Neural cell (in vitro differentiated cells): ENCODE results near the gene SHB. TPM values are rescaled to one million over a fixed set of nuclear protein-coding genes. Genes with fewer than 3 reads are reported as not detected.

Experiments
- H2AFZ ChIP-seq: fragments of 200-600, 300-800 bp; sonication (generic), shearing (Covaris generic); 2 replicates; pipeline ENCODE4 v1.6.0; 2014; ENCODE audit warnings: low read depth, mild to moderate bottlenecking, antibody characterized with exemption, low read length, moderate library complexity
- H3F3A ChIP-seq: fragments of 200-600 bp; shearing (Covaris generic); 2 replicates; pipeline ENCODE4 v1.6.1; 2016; ENCODE audit warnings: mild to moderate bottlenecking, moderate library complexity, mixed read lengths, antibody characterized with exemption, low read length; ENCODE audit not compliant: insufficient read depth, poor library complexity, severe bottlenecking
- H3K27ac ChIP-seq: fragments of 200-600, 300-800 bp; sonication (generic), shearing (Covaris generic); 2 replicates; pipeline ENCODE4 v1.5.1; 2014; ENCODE audit warnings: mild to moderate bottlenecking, low read length, moderate library complexity
- H3K27me3 ChIP-seq: fragments of 300-800, 200-600 bp; sonication (generic), shearing (Covaris generic); 2 replicates; pipeline ENCODE4 v1.6.0; 2014; ENCODE audit warnings: mild to moderate bottlenecking, low read depth, low read length, moderate library complexity; ENCODE audit not compliant: insufficient read depth
- H3K36me3 ChIP-seq: fragments of 300-800, 200-600 bp; sonication (generic), shearing (Covaris generic); 2 replicates; pipeline ENCODE4 v1.5.1; 2014; ENCODE audit warnings: mild to moderate bottlenecking, antibody characterized with exemption, low read length, moderate library complexity; ENCODE audit not compliant: insufficient read depth
- H3K4me2 ChIP-seq: fragments of 300-800, 200-600 bp; sonication (generic), shearing (Covaris generic); 2 replicates; pipeline ENCODE4 v1.6.0; 2014; ENCODE audit warnings: mild to moderate bottlenecking, low read length
- H3K4me3 ChIP-seq: fragments of 300-800, 200-600 bp; sonication (generic), shearing (Covaris generic); 2 replicates; pipeline ENCODE4 v1.5.1; 2014; ENCODE audit warnings: mild to moderate bottlenecking, low read length, moderate library complexity
- H3K79me2 ChIP-seq: fragments of 200-600 bp; shearing (Covaris generic); replicated peaks from 2 replicates; pipeline ENCODE4 v1.6.0; 2014; ENCODE audit warnings: mild to moderate bottlenecking, low read length, moderate library complexity; ENCODE audit not compliant: insufficient read depth
- H3K9ac ChIP-seq: fragments of 300-800, 200-600 bp; sonication (generic), shearing (Covaris generic); 2 replicates; pipeline ENCODE4 v1.6.1; 2016; ENCODE audit warnings: mild to moderate bottlenecking, low read length, mixed read lengths
- H3K9me2 ChIP-seq: fragments of 200-600 bp; shearing (Covaris generic); 2 replicates; pipeline ENCODE4 v1.6.1; 2016; ENCODE audit warnings: mild to moderate bottlenecking, low read length, mixed read lengths; ENCODE audit not compliant: insufficient read depth
- H3K9me3 ChIP-seq: fragments of 200-600, 300-800 bp; sonication (generic), shearing (Covaris generic); 2 replicates; pipeline ENCODE4 v1.6.1; 2016; ENCODE audit warnings: mild to moderate bottlenecking, mixed run types, low read length, moderate library complexity, mixed read lengths
- H4K20me1 ChIP-seq: fragments of 200-600 bp; shearing (Covaris generic); 2 replicates; pipeline ENCODE4 v1.6.1; 2016; ENCODE audit warnings: mild to moderate bottlenecking, mixed run types; ENCODE audit not compliant: insufficient read depth
- EP300 ChIP-seq: fragments of 450-650 bp; conservative IDR thresholded peaks from 2 replicates; pipeline ENCODE4 v1.6.1; 2014; ENCODE audit warnings: antibody characterized with exemption, mild to moderate bottlenecking, moderate library complexity; ENCODE audit not compliant: poor library complexity, severe bottlenecking
- EZH2 ChIP-seq: fragments of 200-600, 300-800 bp; shearing (Covaris generic), sonication (generic); IDR thresholded peaks from 2 replicates; pipeline ENCODE4 v1.6.1; 2014; ENCODE audit warnings: antibody characterized with exemption, low read length, borderline replicate concordance, mild to moderate bottlenecking; ENCODE audit not compliant: insufficient read depth, poor library complexity, severe bottlenecking
- MXI1 ChIP-seq: fragments of 450-650 bp; conservative IDR thresholded peaks from 2 replicates; pipeline ENCODE4 v1.6.1; 2014; ENCODE audit warnings: antibody characterized with exemption, mild to moderate bottlenecking; ENCODE audit not compliant: poor library complexity, severe bottlenecking
- POLR2AphosphoS5 ChIP-seq: IDR thresholded peaks from 2 replicates; pipeline ENCODE4 v1.6.1; 2012
- RAD21 ChIP-seq: fragments of 450-650 bp; conservative IDR thresholded peaks from 2 replicates; pipeline ENCODE4 v1.6.1; 2014; ENCODE audit warnings: antibody characterized with exemption, mild to moderate bottlenecking, moderate library complexity
- SMC3 ChIP-seq: fragments of 450-650 bp; conservative IDR thresholded peaks from 2 replicates; pipeline ENCODE4 v1.6.1; 2014; ENCODE audit warnings: antibody characterized with exemption, mild to moderate bottlenecking, moderate library complexity; ENCODE audit not compliant: poor library complexity
- TAF1 ChIP-seq: IDR thresholded peaks from 2 replicates; pipeline ENCODE4 v1.6.1; 2012; ENCODE audit warnings: low read depth
- polyA plus RNA-seq: library from polyadenylated mRNA; depleted of rRNA; stranded (reverse); fragments of >200 nt; gene quantifications from 2 replicates; pipeline ENCODE4 v1.2.3, GENCODE V29; 2014
- TF ChIP-seq, protein P1 (sequence below): fragments of 450-650 bp; IDR thresholded peaks from 2 replicates; pipeline ENCODE4 v1.5.1; 2014; ENCODE audit warnings: antibody characterized with exemption, mild to moderate bottlenecking, moderate library complexity; ENCODE audit not compliant: poor library complexity, severe bottlenecking
- TF ChIP-seq, protein P2 (sequence below): IDR thresholded peaks from 2 replicates; pipeline ENCODE4 v1.6.1; 2012; ENCODE audit warnings: borderline replicate concordance

SHB gene
- polyA plus RNA-seq, 1 donor from 2014 or later: 17.5 TPM

DNA sequence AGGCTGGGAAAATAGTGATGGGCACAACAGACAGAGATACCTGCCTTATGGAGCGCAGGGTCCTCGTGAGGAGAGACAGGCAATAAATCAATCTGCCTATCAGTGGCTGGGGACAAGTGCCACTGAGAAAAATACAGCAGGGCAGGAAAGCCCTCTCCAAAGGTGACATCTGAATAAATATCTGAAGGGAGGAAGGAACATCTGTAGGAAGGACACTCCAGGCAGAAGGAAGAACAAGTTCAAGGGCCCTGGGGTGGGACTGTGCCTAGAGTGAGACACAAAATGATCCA lies 111.4 kb downstream of the SHB start:
- Histone ChIP-seq H3F3A (no peaks in the 10 kb centered on the region), H3K36me3 (peaks cover 9% of the 10 kb centered on the region), H3K9ac (no peak overlapping the region), H3K27me3 (no peaks in the 10 kb centered on the region), H3K4me3 (no peak overlapping the region), H3K79me2 (peaks cover 7% of the 10 kb centered on the region), H3K9me3 (no peaks in the 10 kb centered on the region), H3K27ac (no peak overlapping the region), H3K9me2 (no peaks in the 10 kb centered on the region), H2AFZ (no peak overlapping the region), H4K20me1 (no peaks in the 10 kb centered on the region), H3K4me2 (no peak overlapping the region)
- TF ChIP-seq EP300: no peak
- no peak for TF ChIP-seq POLR2AphosphoS5
- no peak for TF ChIP-seq MXI1
- TF ChIP-seq TAF1: no peak
- TF ChIP-seq SMC3: no peak
- TF ChIP-seq RAD21: no peak
- no peak for TF ChIP-seq EZH2
- TF ChIP-seq, protein P1, sequence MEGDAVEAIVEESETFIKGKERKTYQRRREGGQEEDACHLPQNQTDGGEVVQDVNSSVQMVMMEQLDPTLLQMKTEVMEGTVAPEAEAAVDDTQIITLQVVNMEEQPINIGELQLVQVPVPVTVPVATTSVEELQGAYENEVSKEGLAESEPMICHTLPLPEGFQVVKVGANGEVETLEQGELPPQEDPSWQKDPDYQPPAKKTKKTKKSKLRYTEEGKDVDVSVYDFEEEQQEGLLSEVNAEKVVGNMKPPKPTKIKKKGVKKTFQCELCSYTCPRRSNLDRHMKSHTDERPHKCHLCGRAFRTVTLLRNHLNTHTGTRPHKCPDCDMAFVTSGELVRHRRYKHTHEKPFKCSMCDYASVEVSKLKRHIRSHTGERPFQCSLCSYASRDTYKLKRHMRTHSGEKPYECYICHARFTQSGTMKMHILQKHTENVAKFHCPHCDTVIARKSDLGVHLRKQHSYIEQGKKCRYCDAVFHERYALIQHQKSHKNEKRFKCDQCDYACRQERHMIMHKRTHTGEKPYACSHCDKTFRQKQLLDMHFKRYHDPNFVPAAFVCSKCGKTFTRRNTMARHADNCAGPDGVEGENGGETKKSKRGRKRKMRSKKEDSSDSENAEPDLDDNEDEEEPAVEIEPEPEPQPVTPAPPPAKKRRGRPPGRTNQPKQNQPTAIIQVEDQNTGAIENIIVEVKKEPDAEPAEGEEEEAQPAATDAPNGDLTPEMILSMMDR: no peak

DNA sequence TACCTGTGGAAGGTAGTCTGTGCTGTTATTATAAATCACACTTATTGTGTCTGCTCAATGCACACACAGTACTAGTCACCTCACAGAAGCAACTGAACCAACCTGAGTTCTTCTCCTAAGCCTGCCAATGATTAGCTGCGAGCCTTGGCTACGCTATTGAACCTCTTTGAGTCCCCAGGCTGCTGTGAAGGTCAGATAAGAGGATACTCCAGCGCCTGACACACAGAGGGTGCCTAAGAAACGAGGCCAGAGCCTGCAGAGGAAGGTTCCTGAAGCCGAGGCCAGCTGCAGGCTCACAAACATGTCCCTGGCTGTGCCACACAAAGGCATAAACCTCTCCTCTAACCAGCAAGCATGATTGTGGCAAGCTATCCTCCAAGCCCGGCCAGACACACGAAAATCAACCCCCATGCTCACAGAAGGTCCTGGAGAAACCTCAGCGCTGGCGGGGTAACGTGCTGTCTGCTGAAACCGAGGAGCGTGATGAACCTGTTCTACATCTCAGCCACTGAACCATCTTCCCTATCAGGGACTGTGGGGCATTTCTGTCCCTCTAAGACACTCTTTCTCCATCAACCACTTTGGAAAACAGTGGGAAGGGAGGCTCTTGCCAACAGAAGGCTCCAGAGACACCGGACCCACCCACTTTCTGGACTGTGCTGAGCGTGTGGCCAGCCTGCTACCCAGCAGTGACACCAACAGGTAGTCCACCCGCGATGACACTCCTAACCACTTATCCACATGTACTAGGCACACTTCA lies 111.9 kb downstream of the SHB start:
- Histone ChIP-seq H3K36me3 (peaks cover 9% of the 10 kb centered on the region), H3K9ac (no peak overlapping the region), H3K4me3 (no peak overlapping the region), H3K9me2 (no peaks in the 10 kb centered on the region), H3K9me3 (no peaks in the 10 kb centered on the region), H3F3A (no peaks in the 10 kb centered on the region), H4K20me1 (no peaks in the 10 kb centered on the region), H3K27me3 (no peaks in the 10 kb centered on the region), H3K79me2 (peaks cover 7% of the 10 kb centered on the region), H2AFZ (no peak overlapping the region), H3K4me2 (no peak overlapping the region), H3K27ac (no peak overlapping the region)
- TF ChIP-seq POLR2AphosphoS5 (no peak), RAD21 (no peak), EP300 (no peak), SMC3 (no peak), TAF1 (no peak), MXI1 (no peak), EZH2 (no peak)
- TF ChIP-seq, protein P1: no peak
- TF ChIP-seq, protein P2, sequence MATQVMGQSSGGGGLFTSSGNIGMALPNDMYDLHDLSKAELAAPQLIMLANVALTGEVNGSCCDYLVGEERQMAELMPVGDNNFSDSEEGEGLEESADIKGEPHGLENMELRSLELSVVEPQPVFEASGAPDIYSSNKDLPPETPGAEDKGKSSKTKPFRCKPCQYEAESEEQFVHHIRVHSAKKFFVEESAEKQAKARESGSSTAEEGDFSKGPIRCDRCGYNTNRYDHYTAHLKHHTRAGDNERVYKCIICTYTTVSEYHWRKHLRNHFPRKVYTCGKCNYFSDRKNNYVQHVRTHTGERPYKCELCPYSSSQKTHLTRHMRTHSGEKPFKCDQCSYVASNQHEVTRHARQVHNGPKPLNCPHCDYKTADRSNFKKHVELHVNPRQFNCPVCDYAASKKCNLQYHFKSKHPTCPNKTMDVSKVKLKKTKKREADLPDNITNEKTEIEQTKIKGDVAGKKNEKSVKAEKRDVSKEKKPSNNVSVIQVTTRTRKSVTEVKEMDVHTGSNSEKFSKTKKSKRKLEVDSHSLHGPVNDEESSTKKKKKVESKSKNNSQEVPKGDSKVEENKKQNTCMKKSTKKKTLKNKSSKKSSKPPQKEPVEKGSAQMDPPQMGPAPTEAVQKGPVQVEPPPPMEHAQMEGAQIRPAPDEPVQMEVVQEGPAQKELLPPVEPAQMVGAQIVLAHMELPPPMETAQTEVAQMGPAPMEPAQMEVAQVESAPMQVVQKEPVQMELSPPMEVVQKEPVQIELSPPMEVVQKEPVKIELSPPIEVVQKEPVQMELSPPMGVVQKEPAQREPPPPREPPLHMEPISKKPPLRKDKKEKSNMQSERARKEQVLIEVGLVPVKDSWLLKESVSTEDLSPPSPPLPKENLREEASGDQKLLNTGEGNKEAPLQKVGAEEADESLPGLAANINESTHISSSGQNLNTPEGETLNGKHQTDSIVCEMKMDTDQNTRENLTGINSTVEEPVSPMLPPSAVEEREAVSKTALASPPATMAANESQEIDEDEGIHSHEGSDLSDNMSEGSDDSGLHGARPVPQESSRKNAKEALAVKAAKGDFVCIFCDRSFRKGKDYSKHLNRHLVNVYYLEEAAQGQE: no peak
